ENCODE data around the gene FAM89A. TPM values are rescaled to one million over a fixed set of nuclear protein-coding genes. Genes with fewer than 3 reads are reported as not detected.
A peak's percentile ranks its signal among the peaks of the same experiment; 100 is the strongest.

Gene FAM89A
- total and polyA plus RNA-seq, 9 of the 15 experiments (the other 6 are each of a cell fraction or from before 2014, with no cell fraction given), result 8.7 to 66.2 (median 43.3) TPM

DNA sequence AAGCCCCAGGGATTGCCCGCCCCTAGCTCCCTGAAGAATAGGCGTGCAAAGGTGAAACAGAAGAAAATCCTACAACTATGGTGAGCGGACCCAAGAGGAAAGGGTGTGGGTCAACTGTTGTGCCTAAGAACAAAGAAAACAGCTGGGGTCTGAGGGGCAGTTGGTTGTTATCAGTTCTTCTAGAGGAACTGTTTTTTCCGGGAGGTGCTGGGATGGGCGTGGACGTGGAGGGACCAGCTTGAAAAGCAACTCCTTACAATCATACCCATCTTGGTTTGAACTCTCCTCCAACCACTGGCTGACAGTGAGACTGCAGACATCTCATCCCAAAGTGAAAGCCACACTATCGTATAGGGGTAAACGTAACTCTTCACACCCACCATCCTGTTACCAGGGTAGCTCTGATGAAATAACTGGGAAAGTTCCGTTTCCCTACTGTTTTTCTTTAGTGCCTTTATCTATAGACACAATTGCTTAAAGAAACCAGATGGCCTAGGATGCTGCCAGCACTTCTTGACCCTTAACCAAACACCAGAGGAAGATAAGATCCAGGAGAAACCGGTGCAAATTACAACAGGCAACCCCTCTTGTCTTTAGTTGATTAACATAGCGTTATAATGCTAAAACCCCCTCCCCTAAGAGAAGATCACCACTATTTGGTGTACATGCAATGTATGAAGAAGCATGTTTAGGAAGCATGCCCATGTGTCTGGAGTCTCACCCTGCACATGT, 25.6 kb upstream of the FAM89A start (continued):
- TF ChIP-seq, protein P1, sequence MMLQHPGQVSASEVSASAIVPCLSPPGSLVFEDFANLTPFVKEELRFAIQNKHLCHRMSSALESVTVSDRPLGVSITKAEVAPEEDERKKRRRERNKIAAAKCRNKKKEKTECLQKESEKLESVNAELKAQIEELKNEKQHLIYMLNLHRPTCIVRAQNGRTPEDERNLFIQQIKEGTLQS (IDR thresholded peaks at IDR 0.05), result peak; percentile 88; the same call in 1 of the 2 replicates
- TF ChIP-seq, protein P1 (CRISPR knock-in tag; conservative IDR thresholded peaks at IDR 0.05), result 0 out of 2 replicates have a peak, but pooled peaks have one; percentile 28
- TF ChIP-seq ASH1L (IDR thresholded peaks at IDR 0.05; ENCODE audit: borderline replicate concordance, low read depth, partially characterized antibody) (no peak), ATF7 (IDR thresholded peaks at IDR 0.05) (peak; percentile 78), NFRKB (IDR thresholded peaks at IDR 0.05; ENCODE audit: low read depth) (peak; percentile 31; the same call in 1 of the 2 replicates), SRSF1 (IDR thresholded peaks at IDR 0.05; ENCODE audit: low read depth, low read length) (no peak), STAG1 (CRISPR knock-in tag; IDR thresholded peaks at IDR 0.05; ENCODE audit: borderline replicate concordance) (no peak), PHTF2 (CRISPR knock-in tag; IDR thresholded peaks at IDR 0.05) (no peak), MYNN (IDR thresholded peaks at IDR 0.05) (peak; percentile 44; the same call in 1 of the 2 replicates), MYNN (CRISPR knock-in tag; IDR thresholded peaks at IDR 0.05) (no peak), GABPB1 (CRISPR knock-in tag; IDR thresholded peaks at IDR 0.05) (peak; percentile 19; the same call in 1 of the 2 replicates), CTBP1 (IDR thresholded peaks at IDR 0.05; ENCODE audit: borderline replicate concordance) (peak; percentile 97), CEBPB (tag; IDR thresholded peaks at IDR 0.05) (peak; percentile 79), CREM (IDR thresholded peaks at IDR 0.05; ENCODE audit: low read depth) (peak; percentile 51; the same call in 1 of the 2 replicates), DPF2 (IDR thresholded peaks at IDR 0.05) (peak; percentile 91), NFIC (IDR thresholded peaks at IDR 0.05) (peak; percentile 71), SREBF2 (CRISPR knock-in tag; IDR thresholded peaks at IDR 0.05) (no peak), PCBP1 (IDR thresholded peaks at IDR 0.05; ENCODE audit: low read depth, low read length, poor library complexity, severe bottlenecking) (no peak), ZBTB8A (IDR thresholded peaks at IDR 0.05; ENCODE audit: partially characterized antibody) (no peak), TEAD2 (tag; IDR thresholded peaks at IDR 0.05) (no peak)
- TF ChIP-seq, protein P2, sequence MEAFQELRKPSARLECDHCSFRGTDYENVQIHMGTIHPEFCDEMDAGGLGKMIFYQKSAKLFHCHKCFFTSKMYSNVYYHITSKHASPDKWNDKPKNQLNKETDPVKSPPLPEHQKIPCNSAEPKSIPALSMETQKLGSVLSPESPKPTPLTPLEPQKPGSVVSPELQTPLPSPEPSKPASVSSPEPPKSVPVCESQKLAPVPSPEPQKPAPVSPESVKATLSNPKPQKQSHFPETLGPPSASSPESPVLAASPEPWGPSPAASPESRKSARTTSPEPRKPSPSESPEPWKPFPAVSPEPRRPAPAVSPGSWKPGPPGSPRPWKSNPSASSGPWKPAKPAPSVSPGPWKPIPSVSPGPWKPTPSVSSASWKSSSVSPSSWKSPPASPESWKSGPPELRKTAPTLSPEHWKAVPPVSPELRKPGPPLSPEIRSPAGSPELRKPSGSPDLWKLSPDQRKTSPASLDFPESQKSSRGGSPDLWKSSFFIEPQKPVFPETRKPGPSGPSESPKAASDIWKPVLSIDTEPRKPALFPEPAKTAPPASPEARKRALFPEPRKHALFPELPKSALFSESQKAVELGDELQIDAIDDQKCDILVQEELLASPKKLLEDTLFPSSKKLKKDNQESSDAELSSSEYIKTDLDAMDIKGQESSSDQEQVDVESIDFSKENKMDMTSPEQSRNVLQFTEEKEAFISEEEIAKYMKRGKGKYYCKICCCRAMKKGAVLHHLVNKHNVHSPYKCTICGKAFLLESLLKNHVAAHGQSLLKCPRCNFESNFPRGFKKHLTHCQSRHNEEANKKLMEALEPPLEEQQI (IDR thresholded peaks at IDR 0.05), result 0 out of 2 replicates have a peak, but pooled peaks have one; percentile 39
- TF ChIP-seq, protein P3, sequence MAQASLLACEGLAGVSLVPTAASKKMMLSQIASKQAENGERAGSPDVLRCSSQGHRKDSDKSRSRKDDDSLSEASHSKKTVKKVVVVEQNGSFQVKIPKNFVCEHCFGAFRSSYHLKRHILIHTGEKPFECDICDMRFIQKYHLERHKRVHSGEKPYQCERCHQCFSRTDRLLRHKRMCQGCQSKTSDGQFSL (CRISPR knock-in tag; IDR thresholded peaks at IDR 0.05), result no peak
- TF ChIP-seq, protein P3 (tag; IDR thresholded peaks at IDR 0.05), result no peak
- TF ChIP-seq, protein P4, sequence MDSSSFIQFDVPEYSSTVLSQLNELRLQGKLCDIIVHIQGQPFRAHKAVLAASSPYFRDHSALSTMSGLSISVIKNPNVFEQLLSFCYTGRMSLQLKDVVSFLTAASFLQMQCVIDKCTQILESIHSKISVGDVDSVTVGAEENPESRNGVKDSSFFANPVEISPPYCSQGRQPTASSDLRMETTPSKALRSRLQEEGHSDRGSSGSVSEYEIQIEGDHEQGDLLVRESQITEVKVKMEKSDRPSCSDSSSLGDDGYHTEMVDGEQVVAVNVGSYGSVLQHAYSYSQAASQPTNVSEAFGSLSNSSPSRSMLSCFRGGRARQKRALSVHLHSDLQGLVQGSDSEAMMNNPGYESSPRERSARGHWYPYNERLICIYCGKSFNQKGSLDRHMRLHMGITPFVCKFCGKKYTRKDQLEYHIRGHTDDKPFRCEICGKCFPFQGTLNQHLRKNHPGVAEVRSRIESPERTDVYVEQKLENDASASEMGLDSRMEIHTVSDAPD (CRISPR knock-in tag; IDR thresholded peaks at IDR 0.05), result 0 out of 2 replicates have a peak, but pooled peaks have one; percentile 27

Data from K562 (cell line).